CD4-positive, alpha-beta T cell treated with Interleukin-15 for 4 hours (primary cell): ENCODE data around the gene TMEM132D.

Experiments
- DNase-seq: peaks from one replicate; pipeline ENCODE4 v3.0.0-alpha.2; 2020; ENCODE audit warnings: low spot score

The TMEM132D gene

DNA sequence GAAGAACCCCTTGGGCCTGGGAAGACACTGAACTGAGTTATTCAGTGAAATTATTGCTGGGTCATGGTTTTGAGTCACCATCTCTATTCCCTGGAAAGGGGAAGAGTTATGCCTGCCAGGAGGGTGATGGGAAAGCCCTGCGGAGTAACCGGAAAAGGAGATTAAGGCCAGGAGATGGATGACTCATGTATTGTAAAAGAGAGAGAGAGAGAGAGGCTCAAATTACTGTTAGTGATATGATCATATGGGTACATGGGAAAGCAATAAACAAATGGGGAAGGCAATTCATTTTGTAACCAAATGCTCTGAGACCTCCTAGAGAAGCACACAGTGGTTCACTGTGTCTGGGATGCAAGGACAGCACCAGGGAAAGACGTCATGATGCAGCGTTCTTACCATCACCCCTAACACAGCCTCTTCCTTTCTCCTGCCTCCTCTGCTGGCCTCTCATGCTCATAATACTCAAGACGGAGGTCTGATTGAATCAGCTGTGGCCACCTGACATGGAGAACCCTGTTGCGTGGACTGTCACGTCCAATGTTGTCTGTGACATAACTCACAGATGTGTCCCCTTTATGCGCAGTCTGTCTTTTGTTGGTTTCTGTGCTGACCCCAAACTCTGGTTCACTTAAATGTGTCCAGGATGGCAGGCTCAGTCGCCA is 243.7 kb downstream of the TMEM132D start:
- DNase-seq, result no peak

DNA sequence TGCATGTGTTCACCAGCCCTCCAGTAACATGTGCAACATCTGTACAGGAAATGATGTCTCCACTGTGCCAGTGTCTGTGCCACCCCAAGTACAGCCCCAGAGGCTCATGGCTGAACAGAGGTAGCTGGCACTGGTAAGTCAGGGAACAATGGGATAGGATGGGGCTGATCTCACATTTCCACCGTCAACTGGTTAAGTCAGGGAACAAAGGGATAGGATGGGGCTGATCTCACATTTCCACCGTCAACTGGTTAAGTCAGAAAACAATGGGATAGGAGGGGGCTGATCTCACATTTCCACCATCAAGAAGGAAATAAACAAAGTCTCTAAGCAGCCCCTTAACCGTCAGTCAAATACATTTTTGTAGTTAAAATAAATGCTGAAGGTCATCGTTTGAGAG is 246.6 kb downstream of the TMEM132D start:
- no peak for DNase-seq

DNA sequence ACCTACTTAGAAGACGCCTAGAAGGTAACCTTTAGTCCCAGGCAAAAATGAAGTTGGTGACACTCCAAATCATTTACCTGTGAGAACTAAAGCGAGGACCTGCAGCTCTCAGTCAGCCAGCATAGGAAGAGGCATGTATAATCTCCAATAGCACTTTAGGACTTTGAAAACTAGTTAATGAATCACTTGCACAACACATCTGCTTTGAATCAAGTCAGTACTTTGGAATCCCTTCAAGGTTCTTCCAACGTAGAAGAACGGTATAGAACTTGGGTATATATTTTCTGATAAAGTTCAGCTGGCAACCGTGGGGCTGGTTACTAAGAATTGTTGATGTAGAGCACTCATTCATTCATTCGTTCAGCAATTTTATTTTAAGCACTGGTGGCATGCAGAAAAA is 251.9 kb downstream of the TMEM132D start:
- DNase-seq, result no peak

- no peak for DNase-seq
Measured at GRCh38 chr12:129641926-129642325, 261.9 kb downstream of the TMEM132D start.

- DNase-seq, result no peak
Measured at GRCh38 chr12:129635021-129635685, 268.7 kb downstream of the TMEM132D start.

- DNase-seq, result no peak
Measured at GRCh38 chr12:129631316-129631715, 272.5 kb downstream of the TMEM132D start.

DNA sequence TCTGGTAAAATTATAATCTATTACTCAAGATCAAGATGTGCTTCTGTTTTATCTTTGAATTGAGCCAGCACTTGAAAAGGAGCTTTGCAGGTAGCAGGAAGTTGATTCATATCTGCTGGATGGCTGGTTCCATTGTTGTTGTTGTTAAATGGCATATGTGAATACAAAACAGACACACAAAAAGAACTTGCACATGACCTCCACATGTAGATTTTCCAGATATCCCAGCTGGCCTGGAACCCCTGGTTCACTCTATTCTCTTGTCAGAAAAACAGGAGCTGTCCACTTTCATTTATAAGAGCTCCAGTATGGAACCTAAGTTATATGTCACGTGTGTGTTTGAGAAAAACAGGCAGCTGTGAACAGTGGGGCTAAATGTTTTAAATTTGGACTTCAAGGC is 273.9 kb downstream of the TMEM132D start:
- DNase-seq, result no peak

GRCh38 chr12:129622566-129622965 is 281.3 kb downstream of the TMEM132D start:
- no peak for DNase-seq

DNA sequence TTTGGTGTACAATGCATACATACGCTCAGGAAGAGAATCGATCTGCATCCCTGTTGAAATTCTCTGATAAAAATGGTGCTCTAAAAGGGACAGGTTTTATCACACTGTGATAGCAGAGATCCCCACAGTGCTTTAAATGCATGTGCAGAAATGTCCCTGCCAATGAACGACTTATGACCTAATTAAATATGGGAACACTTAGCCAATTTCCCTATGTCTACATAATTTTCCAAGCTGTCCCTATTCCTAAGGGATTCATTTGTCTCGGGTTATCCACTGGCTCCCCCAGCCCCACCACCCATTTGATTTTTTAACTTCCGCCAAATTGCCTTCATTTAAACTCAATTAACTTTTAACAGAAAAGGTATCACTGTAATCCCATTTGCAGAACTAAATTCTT is 284.6 kb downstream of the TMEM132D start:
- no peak for DNase-seq

DNA sequence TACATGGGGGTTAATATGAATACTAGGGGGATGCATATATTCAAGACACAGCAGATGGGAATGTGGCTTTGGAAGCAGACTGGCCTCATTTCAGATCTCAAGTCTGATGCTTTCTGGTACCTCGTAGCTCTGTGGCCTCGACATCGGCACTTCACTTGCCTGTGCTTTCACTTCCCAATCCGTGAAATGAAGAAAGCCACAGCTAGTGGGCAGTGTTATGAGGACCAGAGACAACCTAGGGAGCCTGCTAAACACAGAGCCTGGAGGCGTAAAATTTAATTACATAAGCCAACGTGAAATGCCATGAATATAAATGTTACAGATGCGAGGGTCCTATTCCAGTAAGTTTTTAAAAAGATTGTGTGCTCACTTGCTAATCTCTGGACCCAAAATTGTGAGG is 286.0 kb downstream of the TMEM132D start:
- no peak for DNase-seq

DNA sequence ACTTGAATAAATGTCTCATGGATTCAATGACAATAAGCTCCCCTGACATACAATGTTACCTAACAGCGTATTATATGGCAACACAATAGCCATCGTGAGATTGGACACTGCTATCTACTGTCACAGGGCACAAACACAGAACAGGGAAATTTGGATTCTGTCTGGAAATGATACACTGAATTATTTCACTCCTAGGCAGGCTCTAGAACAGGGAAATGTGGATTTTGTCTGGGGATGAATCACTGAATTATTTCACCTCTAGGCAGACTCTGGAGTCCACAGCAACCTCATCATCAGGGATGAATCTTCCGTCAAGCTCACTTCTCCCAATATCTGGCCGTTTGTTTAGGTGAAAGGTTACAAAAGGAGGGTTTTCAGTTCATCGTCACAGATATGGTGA is 288.8 kb downstream of the TMEM132D start:
- DNase-seq, result no peak

GRCh38 chr12:129614221-129614885 is 289.5 kb downstream of the TMEM132D start:
- no peak for DNase-seq

DNA sequence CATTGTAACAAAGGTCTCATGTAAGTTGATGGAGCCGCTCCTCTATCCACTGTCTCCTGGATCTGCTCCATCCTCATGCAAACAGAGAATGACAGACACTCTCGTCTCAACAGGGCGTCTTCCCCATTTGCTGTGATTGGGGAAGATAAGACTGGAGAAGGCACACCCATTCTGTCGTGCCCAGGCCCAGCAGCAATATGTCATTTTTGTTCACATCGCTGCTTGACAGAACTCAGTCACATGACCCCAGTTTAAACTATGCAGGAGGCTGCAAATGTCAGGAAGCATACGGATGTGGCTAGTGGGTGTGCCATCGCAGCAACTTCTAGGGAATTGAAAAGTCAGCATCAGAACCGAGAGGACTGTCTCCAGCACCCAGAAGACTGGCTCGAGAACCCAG is 290.5 kb downstream of the TMEM132D start:
- DNase-seq, result no peak

DNA sequence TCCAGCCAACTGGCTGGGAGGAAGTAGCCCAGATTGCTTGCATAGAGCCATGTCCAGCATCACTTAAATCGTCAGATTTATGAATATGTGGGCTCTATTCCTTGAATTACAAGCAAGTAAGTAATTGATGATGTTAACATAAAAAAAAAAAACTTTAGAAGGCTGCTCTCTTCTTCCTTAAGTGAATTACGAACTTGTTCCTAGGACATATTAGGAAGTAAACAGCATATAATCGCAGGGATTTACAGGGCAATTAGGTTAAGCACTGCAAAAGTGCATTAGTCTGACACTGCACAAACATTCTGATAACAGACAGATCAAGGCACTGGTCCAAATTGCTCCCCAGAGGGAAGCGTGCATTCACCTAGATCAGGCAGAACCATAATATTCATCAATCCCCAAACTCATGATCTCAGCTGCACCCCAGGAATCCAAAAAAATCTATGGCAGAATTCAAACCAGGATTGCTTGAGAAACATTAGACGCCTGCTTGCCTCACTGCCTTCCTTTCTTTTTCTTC is 293.2 kb downstream of the TMEM132D start:
- no peak for DNase-seq

- DNase-seq, result no peak
Measured at GRCh38 chr12:129607756-129608155, 296.1 kb downstream of the TMEM132D start.

- no peak for DNase-seq
Measured at GRCh38 chr12:129607301-129607700, 296.5 kb downstream of the TMEM132D start.

GRCh38 chr12:129606239-129606638 is 297.6 kb downstream of the TMEM132D start:
- no peak for DNase-seq

GRCh38 chr12:129605666-129606065 is 298.2 kb downstream of the TMEM132D start:
- DNase-seq, result no peak

DNA sequence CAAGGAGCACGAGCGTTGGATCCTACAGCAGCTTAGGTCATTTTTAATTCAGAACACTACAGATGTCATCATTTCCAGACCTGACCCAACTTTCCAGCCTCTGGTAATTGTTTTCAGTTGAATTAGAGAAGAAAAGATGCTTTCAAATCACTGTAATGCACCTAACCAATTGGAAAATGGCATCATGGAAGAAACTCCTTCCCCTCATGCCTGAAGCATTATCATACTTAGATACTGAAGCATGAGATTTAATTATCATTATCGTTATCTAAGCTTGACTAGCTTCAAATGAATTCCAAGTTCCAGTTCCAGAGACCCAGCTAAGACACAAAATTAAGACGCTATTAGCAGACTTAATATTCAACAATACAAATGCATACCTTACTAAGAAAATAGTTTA is 299.3 kb downstream of the TMEM132D start:
- DNase-seq, result no peak

DNA sequence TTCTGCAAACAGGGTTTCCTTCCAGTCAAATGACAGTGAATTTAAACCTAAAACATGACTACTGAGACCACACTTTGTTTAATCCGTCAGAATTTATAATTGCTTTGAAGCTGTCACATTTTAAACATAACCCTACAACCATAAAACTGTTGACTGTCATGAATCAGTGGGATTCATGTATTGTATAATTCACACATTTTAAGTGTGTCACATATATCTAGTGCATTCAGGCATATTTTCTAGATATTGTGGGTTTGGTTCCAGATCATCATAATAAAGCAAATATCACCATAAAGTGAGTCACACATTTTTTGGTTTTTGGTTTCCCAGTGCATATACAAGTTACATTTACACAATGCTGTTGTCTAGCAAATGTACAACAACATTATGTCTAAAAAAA is 304.4 kb downstream of the TMEM132D start:
- no peak for DNase-seq

GRCh38 chr12:129594098-129594497 is 309.7 kb downstream of the TMEM132D start:
- no peak for DNase-seq

DNA sequence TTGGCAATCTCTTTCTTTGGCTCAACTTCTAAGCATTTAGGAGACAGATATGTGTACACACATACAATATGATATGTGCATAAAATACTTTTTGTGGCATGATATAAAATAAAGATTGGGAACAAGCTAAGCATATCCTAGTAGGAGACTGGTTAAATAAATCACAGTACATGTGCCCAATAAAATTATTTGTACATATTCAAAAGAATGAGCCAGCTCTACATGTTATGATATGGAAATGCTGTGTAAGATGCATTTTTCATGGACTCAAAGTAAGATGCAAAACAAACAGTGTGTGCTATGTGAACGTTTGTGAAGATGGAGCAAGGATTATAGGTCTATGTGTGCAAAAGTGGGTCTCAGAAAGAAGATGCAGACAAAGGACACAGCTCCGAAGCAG is 311.4 kb downstream of the TMEM132D start:
- no peak for DNase-seq

GRCh38 chr12:129589503-129589902 is 314.3 kb downstream of the TMEM132D start:
- no peak for DNase-seq
